Peyer's patch (tissue), 4 donors: ENCODE data around the gene SPINK5.

Experiments
- POLR2A ChIP-seq, 2 donors: fragments of 450-650 bp; IDR thresholded peaks; one replicate each; pipeline ENCODE4 v1.5.1; 2017; ENCODE audit warnings: antibody characterized with exemption in 2 of 2, mild to moderate bottlenecking in 2 of 2, moderate library complexity in 2 of 2
- TF ChIP-seq, protein P1 (sequence below), 6 experiments: fragments of 450-650 bp in 4 of 6; fragments of 200-600 bp in 2 of 6; sonication (generic) in 1 of 6; IDR thresholded peaks; one replicate each; pipeline ENCODE4 v1.5.1; 2017 to 2019; ENCODE audit warnings: antibody characterized with exemption in 6 of 6, mild to moderate bottlenecking in 3 of 6, moderate library complexity in 1 of 6

DNA sequence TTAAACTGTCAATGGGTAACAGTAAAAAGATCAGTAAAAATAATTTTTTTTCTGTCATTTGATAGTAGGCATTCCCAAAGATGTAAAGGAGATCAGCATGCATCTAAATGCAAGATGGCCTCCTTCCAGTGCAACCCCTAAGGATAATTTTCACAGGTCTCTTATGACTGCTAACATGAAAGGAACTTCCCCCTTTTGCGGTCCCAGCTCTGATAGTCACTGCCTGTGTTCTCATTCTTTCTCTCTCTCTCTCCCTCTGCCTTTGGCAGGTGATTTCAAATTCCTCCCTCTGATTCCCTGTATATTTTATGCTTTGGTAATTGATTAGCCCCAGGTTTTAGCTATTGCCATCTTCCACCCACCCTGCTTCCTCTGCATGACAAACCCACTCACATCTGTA is 113.4 kb downstream of the SPINK5 start:
- TF ChIP-seq, protein P1, sequence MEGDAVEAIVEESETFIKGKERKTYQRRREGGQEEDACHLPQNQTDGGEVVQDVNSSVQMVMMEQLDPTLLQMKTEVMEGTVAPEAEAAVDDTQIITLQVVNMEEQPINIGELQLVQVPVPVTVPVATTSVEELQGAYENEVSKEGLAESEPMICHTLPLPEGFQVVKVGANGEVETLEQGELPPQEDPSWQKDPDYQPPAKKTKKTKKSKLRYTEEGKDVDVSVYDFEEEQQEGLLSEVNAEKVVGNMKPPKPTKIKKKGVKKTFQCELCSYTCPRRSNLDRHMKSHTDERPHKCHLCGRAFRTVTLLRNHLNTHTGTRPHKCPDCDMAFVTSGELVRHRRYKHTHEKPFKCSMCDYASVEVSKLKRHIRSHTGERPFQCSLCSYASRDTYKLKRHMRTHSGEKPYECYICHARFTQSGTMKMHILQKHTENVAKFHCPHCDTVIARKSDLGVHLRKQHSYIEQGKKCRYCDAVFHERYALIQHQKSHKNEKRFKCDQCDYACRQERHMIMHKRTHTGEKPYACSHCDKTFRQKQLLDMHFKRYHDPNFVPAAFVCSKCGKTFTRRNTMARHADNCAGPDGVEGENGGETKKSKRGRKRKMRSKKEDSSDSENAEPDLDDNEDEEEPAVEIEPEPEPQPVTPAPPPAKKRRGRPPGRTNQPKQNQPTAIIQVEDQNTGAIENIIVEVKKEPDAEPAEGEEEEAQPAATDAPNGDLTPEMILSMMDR (IDR thresholded peaks at IDR 0.05): no peak
- TF ChIP-seq POLR2A (IDR thresholded peaks at IDR 0.05): no peak
